H1 (cell line): ENCODE measurements around the gene FHAD1.

Source experiments
- CHD2 ChIP-seq: IDR thresholded peaks from 2 replicates; pipeline ENCODE4 v1.6.1; 2012; ENCODE audit warnings: low read length, improper control_type of control experiment
- TF ChIP-seq, protein P1 (sequence below): IDR thresholded peaks from 2 replicates; pipeline ENCODE4 v1.6.1; 2012; ENCODE audit warnings: inconsistent platforms

DNA sequence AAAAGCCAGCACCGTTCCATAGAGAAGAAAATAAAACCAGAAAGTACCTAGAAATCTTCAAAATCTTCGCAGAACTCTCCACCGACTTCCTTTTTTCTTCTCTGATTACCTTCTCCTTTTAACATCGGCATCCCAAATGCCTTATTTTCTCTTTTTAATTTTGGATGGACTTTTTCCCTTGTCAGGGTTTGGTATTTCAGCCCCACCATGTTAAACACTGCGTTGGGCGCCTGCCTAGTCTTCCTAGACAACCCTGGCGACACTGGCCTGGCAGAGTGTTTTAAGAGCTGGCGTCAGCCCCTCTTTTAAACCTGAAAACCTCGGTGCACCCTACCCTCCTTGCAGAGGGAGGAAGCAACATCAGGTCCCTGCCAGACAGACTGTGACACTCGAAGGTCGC is 96.7 kb downstream of the FHAD1 start:
- TF ChIP-seq, protein P1, sequence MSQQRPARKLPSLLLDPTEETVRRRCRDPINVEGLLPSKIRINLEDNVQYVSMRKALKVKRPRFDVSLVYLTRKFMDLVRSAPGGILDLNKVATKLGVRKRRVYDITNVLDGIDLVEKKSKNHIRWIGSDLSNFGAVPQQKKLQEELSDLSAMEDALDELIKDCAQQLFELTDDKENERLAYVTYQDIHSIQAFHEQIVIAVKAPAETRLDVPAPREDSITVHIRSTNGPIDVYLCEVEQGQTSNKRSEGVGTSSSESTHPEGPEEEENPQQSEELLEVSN, result no peak
- TF ChIP-seq CHD2, result no peak
